Bronchial epithelial cell (primary cell): ENCODE measurements around the gene GBX1. TPM values are rescaled to one million over a fixed set of nuclear protein-coding genes. Genes with fewer than 3 reads are reported as not detected.
A peak's percentile ranks its signal among the peaks of the same experiment; 100 is the strongest.

ENCODE experiments used
- DNase-seq: peaks from one replicate; pipeline ENCODE4 v3.0.0-alpha.2; 2010; ENCODE audit warnings: low read depth
- FAIRE-seq: peaks from 2 replicates; lab custom pipeline; 2011; peaks lifted over from hg19 to GRCh38; lab: Jason Lieb, UNC
- H3K27me3 ChIP-seq: 2 replicates; pipeline ENCODE4 v1.5.1; 2011; ENCODE audit warnings: low read length; ENCODE audit not compliant: control insufficient read depth, insufficient read depth
- H3K36me3 ChIP-seq: 2 replicates; pipeline ENCODE4 v1.5.1; 2011; ENCODE audit warnings: low read length; ENCODE audit not compliant: control insufficient read depth, insufficient read depth
- H3K4me3 ChIP-seq: 2 replicates; pipeline ENCODE4 v1.5.1; 2011; ENCODE audit warnings: mild to moderate bottlenecking, low read depth, low read length, control low read depth
- CTCF ChIP-seq: IDR thresholded peaks from 2 replicates; pipeline ENCODE4 v1.5.1; 2011; ENCODE audit warnings: mild to moderate bottlenecking, moderate library complexity, low read length, control low read depth, inconsistent platforms; ENCODE audit not compliant: insufficient read depth, severe bottlenecking
- total RNA-seq: library from RNA; depleted of rRNA; stranded (reverse); fragments of >200 nt; gene quantifications from 2 replicates; pipeline ENCODE4 v1.2.1, GENCODE V29; 2014

The GBX1 gene
- total RNA-seq, 1 donor from 2014 or later, result not detected

GRCh38 chr7:151168003-151168786 lies 701 bp upstream of the GBX1 start:
- Histone ChIP-seq H3K27me3 (peaks cover 32% of the 10 kb centered on the region), H3K4me3 (peak overlapping the region; percentile 22), H3K36me3 (no peaks in the 10 kb centered on the region)
- TF ChIP-seq CTCF, result peak; percentile 75
- no peak for FAIRE-seq
- DNase-seq, result no peak

GRCh38 chr7:151166629-151167196 lies 781 bp downstream of the GBX1 start:
- H3K27me3 ChIP-seq, result peaks cover 31% of the 10 kb centered on the region
- FAIRE-seq, result no peak
- no peak for DNase-seq
- H3K36me3 ChIP-seq, result no peaks in the 10 kb centered on the region
- TF ChIP-seq CTCF, result no peak
- H3K4me3 ChIP-seq, result peak overlapping the region; percentile 28

- DNase-seq (no peak), FAIRE-seq (no peak)
- TF ChIP-seq CTCF, result no peak
- no peak overlapping the region for H3K4me3 ChIP-seq
- H3K27me3 ChIP-seq, result peaks cover 17% of the 10 kb centered on the region
- H3K36me3 ChIP-seq, result no peaks in the 10 kb centered on the region
These were observed 5.7 kb downstream of the GBX1 start for GRCh38 chr7:151161757-151162156.

GRCh38 chr7:151157645-151158329 lies 9.7 kb downstream of the GBX1 start:
- no peak for TF ChIP-seq CTCF
- FAIRE-seq (no peak), DNase-seq (peak; percentile 92)
- Histone ChIP-seq H3K36me3 (no peaks in the 10 kb centered on the region), H3K4me3 (no peak overlapping the region), H3K27me3 (peaks cover 2% of the 10 kb centered on the region)

GRCh38 chr7:151152643-151153513 lies 14.6 kb downstream of the GBX1 start:
- H3K4me3 ChIP-seq, result no peak overlapping the region
- DNase-seq (no peak), FAIRE-seq (no peak)
- no peaks in the 10 kb centered on the region for H3K36me3 ChIP-seq
- H3K27me3 ChIP-seq, result peaks cover 6% of the 10 kb centered on the region
- no peak for TF ChIP-seq CTCF
